ENCODE results near the gene CCDC92B. TPM values are rescaled to one million over a fixed set of nuclear protein-coding genes. Genes with fewer than 3 reads are reported as not detected.

CCDC92B gene
- total RNA-seq, 1 donor from 2014 or later, result 0.20 TPM

DNA sequence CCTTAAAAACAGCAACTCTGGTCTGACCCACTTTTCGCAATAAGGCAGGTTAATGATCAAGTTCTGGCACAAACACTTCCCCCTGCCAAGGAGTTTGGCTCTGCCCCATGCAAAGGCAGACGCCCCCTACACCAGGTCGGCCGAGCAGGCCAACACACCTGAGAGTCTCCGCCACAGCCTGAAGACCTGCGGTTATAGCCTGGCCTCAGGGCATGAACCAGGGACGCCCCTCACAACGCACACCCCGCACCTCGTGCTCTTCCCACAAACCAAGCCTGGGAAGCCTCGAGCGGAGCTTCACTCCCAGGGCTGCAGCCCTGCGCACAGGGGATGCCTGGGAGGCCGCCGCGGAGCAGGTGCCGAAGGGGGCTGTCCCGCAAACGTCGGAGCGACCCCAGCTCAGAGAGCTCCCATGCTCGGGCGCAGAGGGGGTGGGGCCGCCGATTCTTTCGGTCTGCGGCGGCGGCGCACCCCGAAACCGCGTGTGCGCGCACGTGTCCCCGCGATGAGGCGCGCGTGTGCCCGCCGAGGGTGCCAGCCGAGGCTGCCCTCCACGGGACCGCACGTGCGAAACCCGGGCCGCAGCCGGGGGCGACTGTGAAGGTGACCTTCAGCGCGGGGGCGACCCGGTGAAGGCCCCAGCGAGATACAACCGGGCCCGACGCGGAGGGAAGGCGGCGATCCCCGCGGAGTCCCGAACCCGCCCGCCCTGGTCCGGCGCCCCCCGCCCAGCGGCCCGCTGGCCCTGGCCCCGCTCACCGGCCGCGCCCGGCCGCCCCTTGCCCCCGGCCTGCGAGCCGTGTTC lies 38.4 kb downstream of the CCDC92B start:
- Histone ChIP-seq H3K27ac (peak overlapping the region; percentile 82), H3K27me3 (no peaks in the 10 kb centered on the region), H3K36me3 (no peaks in the 10 kb centered on the region), H3K4me1 (peaks cover 42% of the 10 kb centered on the region), H3K4me3 (peak overlapping the region; percentile 89), H3K9me3 (no peaks in the 10 kb centered on the region)
- intact Hi-C loops (cut with DNase I), result no loop called here
- TF ChIP-seq, protein P1, sequence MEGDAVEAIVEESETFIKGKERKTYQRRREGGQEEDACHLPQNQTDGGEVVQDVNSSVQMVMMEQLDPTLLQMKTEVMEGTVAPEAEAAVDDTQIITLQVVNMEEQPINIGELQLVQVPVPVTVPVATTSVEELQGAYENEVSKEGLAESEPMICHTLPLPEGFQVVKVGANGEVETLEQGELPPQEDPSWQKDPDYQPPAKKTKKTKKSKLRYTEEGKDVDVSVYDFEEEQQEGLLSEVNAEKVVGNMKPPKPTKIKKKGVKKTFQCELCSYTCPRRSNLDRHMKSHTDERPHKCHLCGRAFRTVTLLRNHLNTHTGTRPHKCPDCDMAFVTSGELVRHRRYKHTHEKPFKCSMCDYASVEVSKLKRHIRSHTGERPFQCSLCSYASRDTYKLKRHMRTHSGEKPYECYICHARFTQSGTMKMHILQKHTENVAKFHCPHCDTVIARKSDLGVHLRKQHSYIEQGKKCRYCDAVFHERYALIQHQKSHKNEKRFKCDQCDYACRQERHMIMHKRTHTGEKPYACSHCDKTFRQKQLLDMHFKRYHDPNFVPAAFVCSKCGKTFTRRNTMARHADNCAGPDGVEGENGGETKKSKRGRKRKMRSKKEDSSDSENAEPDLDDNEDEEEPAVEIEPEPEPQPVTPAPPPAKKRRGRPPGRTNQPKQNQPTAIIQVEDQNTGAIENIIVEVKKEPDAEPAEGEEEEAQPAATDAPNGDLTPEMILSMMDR (IDR thresholded peaks at IDR 0.05), result no peak
- DNase-seq (peak; percentile 79), ATAC-seq (peak; percentile 4)

DNA sequence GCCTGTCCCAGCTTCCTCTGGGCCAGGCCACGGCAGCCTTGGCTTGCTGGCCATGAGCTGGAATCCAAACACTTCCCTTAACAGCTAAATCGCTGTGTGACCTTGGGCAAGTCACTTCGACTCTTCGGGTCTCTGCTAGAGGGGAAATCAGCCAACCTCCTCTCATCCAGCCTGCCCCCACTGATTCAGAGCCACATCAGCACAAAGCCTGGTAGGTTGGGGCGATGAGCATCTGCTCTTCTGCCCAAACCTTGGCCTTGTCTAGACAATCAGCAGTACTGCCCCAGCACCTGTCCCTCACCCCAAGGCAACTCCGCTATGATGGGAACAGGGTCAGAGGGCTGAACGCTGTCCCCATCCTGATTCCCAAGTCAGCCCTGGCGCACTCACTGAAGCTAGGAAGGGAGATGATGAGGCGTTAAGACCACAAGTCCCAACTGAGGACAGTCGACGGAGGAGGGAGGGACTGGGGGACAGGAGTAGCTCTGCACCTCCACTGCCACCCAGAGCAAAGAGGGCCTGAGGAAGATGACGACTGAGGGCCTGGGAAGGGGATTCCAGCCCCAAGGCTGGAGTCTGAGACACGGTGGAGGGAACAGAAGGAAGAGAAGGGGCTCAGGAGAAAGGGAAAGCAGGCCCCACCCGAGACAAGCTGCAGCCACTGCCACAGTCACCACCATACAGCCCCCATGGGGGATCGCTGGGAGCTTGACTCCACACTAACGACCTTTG lies 39.2 kb downstream of the CCDC92B start:
- H3K27ac ChIP-seq, result peak overlapping the region; percentile 82
- DNase-seq (peak; percentile 57), ATAC-seq (no peak)
- peaks cover 42% of the 10 kb centered on the region for H3K4me1 ChIP-seq
- H3K4me3 ChIP-seq, result peak overlapping the region; percentile 89
- no peaks in the 10 kb centered on the region for H3K27me3 ChIP-seq
- intact Hi-C loops (cut with DNase I), result no loop called here
- H3K9me3 ChIP-seq, result no peaks in the 10 kb centered on the region
- H3K36me3 ChIP-seq, result no peaks in the 10 kb centered on the region
- TF ChIP-seq, protein P1 (IDR thresholded peaks at IDR 0.05), result no peak

DNA sequence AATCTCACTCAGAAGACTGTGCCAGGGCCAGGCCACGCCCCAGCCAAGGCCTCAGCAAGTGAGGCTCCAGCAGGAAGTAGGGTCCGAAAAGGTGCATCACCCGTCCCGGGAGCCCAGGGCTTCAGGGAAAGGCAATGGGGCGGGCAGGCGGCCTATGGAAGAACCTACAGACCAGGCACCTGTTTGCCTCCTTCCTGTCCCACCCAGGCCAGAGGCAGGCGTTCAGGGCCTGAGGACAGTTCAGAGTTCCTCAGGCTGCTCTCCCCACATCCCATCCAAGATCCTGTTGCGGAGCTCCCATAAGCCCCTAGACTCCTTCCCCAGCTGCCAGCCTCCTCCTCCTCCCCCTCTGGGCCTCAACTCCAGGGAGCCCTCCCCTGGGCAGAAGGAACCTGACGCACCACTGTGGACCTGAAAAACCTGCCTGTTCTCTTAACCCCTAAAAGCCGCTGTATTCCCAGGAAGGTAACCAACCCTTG lies 40.2 kb downstream of the CCDC92B start:
- intact Hi-C loops (cut with DNase I), result no loop called here
- peaks cover 42% of the 10 kb centered on the region for H3K4me1 ChIP-seq
- peak overlapping the region; percentile 89 for H3K4me3 ChIP-seq
- peak; percentile 87 for DNase-seq
- H3K9me3 ChIP-seq, result no peaks in the 10 kb centered on the region
- peak overlapping the region; percentile 63 for H3K27ac ChIP-seq
- H3K36me3 ChIP-seq, result peaks cover 1% of the 10 kb centered on the region
- TF ChIP-seq, protein P1 (IDR thresholded peaks at IDR 0.05), result no peak
- ATAC-seq, result peak; percentile 34
- H3K27me3 ChIP-seq, result no peaks in the 10 kb centered on the region

DNA sequence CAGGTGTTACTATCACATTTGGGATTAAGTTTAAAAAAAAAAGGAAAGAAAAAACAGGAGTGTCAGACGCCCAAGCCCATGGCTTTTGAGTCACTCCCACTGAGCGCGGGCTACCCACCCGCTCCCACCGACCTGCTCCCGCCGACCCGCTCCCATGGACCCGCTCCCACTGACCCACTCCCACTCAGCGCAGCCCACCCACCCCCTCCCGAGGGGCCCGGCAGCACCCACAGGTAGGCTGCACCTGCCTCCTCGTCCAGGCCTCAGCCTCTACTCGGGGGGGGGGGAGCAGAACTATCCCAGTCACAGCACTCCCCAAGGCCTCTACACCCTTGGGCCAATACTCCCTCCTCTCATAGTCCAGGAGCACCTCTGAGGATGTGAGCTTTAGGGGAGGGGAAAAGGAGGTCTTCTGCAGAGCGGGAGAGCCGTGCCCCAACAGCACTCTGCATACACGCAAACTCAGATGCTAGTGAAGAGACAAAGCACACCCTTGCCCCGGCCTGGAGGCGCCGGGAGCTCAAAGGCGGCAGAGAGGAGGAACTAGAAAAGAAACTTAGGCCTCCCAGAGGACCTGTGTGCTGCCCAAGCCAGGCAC lies 40.8 kb downstream of the CCDC92B start:
- intact Hi-C loops (cut with DNase I), result no loop called here
- H3K9me3 ChIP-seq, result no peaks in the 10 kb centered on the region
- peak overlapping the region; percentile 89 for H3K4me3 ChIP-seq
- no peak for ATAC-seq
- H3K27ac ChIP-seq, result peak overlapping the region; percentile 60
- H3K36me3 ChIP-seq, result peaks cover 7% of the 10 kb centered on the region
- H3K4me1 ChIP-seq, result peaks cover 42% of the 10 kb centered on the region
- TF ChIP-seq, protein P1 (IDR thresholded peaks at IDR 0.05), result no peak
- H3K27me3 ChIP-seq, result no peaks in the 10 kb centered on the region
- peak; percentile 66 for DNase-seq

DNA sequence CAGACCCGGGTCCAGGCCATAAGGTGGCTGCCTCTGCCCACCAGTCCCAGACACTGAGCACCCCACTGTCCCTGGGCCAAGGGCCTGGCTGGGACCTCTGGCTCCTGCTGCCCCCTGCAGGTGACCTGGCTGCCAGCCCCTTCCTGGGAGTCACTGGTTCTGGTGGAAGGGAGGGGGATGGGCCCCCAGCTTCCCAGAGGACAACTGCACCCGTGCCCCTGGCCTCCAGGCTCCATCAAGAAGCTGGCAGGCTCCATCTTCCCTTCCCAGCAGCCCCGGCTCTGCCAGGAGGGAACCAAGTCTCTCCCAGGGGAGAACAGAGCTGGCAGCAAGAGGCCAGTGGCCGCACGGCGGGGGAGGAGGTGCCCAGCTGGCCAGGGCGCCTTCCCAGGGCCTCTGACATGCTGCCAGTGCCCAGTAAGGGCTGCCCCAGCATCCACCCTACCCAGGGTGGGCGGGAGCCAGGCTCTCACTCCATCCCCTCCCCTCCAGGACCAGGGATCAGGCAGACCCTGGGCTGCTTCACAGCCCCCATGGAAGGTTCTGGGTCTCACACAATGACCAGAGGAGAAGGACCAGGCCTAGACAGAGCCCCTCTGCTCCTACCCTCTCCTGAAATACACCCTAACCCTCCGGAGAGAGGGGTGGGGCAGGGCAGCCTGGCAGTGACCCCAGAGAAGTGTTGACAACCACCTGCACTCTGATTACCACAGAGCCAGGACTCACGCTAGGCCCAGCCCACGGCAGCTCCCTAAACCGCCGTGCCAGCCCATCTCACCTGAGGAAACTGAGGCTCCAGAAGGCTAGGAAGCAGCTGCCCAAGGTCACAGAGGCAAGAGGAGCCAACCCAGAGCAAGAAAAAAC lies 41.5 kb downstream of the CCDC92B start:
- Histone ChIP-seq H3K4me1 (peaks cover 42% of the 10 kb centered on the region), H3K27ac (peak overlapping the region; percentile 60), H3K27me3 (no peaks in the 10 kb centered on the region), H3K4me3 (no peak overlapping the region), H3K36me3 (peaks cover 14% of the 10 kb centered on the region), H3K9me3 (no peaks in the 10 kb centered on the region)
- ATAC-seq (no peak), DNase-seq (peak; percentile 81)
- intact Hi-C loops (cut with DNase I), result no loop called here
- TF ChIP-seq, protein P1 (IDR thresholded peaks at IDR 0.05), result peak; percentile 32
